ENCODE measurements around the gene MARK2.

- TF ChIP-seq CTCF (IDR thresholded peaks at IDR 0.05): no peak
- no peak for TF ChIP-seq POLR2AphosphoS5 (IDR thresholded peaks at IDR 0.05)
These were observed 4.1 kb downstream of the MARK2 start for GRCh38 chr11:63843041-63843440.
